Amygdala (tissue), 56 donors: Measurements from ENCODE around the gene TMEM200A.
A peak's percentile ranks its signal among the peaks of the same experiment; 100 is the strongest.
"Not testable (repeated sequence)": the region's sequence is repeated elsewhere in the genome, so short reads cannot be mapped to it uniquely, and the experiment has no call there.

Experiments
- DNase-seq, 56 donors: peaks; one replicate each; lab custom pipeline; 2025; lab: John Stamatoyannopoulos, UW

TMEM200A gene

GRCh38 chr6:130365166-130366106, at the start of gene TMEM200A:
Gene TMEM200A (plus strand): TSS chr6:130366017. CDS start chr6:130440423, 74,406 bp downstream.
- DNase-seq, result peak in 13 of 56 donors; percentile 1 to 38 (median 17)

- no peak for DNase-seq
Observed at GRCh38 chr6:130320908-130321307, 44.9 kb upstream of the TMEM200A start.

- peak in 22 of 56 donors; percentile 4 to 70 (median 14) for DNase-seq
Observed at GRCh38 chr6:130322673-130323268, 43.0 kb upstream of the TMEM200A start.

GRCh38 chr6:130324657-130325056, 41.2 kb upstream of the TMEM200A start:
- peak in 3 of 56 donors; percentile 5 to 14 (median 7) for DNase-seq

- DNase-seq, result no peak
Observed at GRCh38 chr6:130326496-130326895, 39.3 kb upstream of the TMEM200A start.

- no peak for DNase-seq
Observed at GRCh38 chr6:130337534-130337933, 28.3 kb upstream of the TMEM200A start.

- DNase-seq, result not testable (repeated sequence)
Observed at GRCh38 chr6:130346324-130346723, 19.5 kb upstream of the TMEM200A start.

GRCh38 chr6:130354322-130354721, 11.5 kb upstream of the TMEM200A start:
- no peak for DNase-seq

- no peak for DNase-seq
Observed at GRCh38 chr6:130355572-130355971, 10.2 kb upstream of the TMEM200A start.

GRCh38 chr6:130357436-130357835, 8.4 kb upstream of the TMEM200A start:
- DNase-seq, result no peak

GRCh38 chr6:130359736-130360135, 6.1 kb upstream of the TMEM200A start:
- DNase-seq, result no peak

- no peak for DNase-seq
Observed at GRCh38 chr6:130362128-130362527, 3.7 kb upstream of the TMEM200A start.

GRCh38 chr6:130364224-130364780, 1.5 kb upstream of the TMEM200A start:
- no peak for DNase-seq

- peak in 15 of 56 donors; percentile 3 to 47 (median 20) for DNase-seq
Observed at GRCh38 chr6:130366107-130367005, 539 bp downstream of the TMEM200A start.

GRCh38 chr6:130367767-130368166, 1.9 kb downstream of the TMEM200A start:
- no peak for DNase-seq

GRCh38 chr6:130368576-130368975, 2.8 kb downstream of the TMEM200A start:
- no peak for DNase-seq

GRCh38 chr6:130369831-130370230, 4.0 kb downstream of the TMEM200A start:
- DNase-seq, result no peak

- no peak for DNase-seq
Observed at GRCh38 chr6:130371921-130372420, 6.2 kb downstream of the TMEM200A start.

GRCh38 chr6:130372786-130373185, 7.0 kb downstream of the TMEM200A start:
- DNase-seq, result no peak

GRCh38 chr6:130373992-130374391, 8.2 kb downstream of the TMEM200A start:
- no peak for DNase-seq
